HG03520 (cell line): ENCODE results near the gene BTBD9.

Experiments
- ATAC-seq: cut with Tn5 transposase; IDR thresholded peaks from one replicate; pipeline ENCODE4 v1.9.1; 2021; ENCODE audit warnings: mild to moderate bottlenecking, moderate library complexity; ENCODE audit not compliant: unreplicated experiment

The BTBD9 gene

DNA sequence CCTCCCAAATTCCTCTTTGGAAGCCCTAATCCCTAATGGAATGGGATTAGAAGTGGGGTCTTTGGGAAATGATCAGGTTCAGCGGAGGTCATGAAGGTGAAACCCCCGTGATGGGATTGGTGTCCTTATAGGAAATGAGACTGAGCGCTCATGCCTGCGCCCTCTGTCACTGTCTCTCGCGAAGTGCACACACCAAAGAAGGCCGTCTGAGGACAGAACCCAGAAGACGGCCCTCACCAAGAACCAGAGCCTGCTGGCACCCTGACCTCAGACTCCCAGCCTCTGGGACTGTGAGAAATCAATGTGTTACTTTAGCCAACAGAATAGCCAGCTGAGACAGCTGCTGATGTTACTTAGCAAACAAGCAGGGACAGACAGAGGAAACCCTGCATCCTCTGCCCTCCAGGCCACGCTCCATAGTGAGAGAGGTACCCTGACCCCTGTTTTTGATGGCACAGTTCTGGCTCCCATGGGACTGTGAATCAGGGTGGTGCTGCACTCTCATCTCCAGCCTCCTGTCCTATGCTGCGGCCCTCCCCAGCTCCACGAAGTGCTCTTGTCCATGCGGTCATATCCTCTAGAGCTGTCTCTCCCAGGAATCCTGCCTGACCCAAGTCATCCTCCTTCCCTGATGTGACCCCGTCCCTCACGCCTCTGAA lies 450.9 kb downstream of the BTBD9 start:
- no peak for ATAC-seq

DNA sequence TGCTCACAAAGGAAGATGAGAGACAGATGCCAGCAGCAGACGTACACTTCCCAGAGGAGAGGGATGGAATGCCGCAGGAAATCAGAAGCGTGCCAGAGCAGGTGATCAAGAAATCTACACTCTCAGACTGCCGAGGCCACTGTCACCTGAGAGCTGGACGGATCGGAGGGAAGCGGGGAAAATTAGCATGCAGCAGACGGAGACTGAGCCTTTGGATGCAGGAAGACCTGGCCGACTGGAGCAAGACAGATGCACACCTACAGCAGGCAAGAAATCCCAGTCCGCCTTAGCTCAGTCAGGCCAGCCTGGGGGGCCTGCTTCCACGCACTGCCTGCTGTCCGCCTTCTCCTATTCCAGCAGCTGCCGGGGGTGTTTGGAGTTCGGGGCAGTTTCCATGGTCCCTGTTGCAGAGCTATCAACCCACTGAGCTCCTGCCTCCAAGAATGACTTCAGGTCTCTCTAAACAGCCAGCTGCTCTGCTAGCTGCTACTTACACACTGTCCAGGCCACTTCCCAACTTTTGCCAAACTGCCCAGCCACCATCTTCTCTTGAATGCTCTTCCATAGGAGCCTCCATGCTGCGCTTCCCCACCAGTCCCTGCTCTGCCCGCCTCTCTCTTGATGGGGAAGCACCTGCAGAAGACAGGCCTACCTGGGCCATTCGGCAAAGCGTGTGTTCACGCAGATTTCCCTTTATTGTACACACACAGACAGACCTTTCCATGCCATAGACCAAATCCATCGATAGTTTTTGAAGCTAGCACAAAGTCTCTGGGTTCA lies 451.7 kb downstream of the BTBD9 start:
- no peak for ATAC-seq

GRCh38 chr6:38187325-38187724 lies 452.4 kb downstream of the BTBD9 start:
- no peak for ATAC-seq

DNA sequence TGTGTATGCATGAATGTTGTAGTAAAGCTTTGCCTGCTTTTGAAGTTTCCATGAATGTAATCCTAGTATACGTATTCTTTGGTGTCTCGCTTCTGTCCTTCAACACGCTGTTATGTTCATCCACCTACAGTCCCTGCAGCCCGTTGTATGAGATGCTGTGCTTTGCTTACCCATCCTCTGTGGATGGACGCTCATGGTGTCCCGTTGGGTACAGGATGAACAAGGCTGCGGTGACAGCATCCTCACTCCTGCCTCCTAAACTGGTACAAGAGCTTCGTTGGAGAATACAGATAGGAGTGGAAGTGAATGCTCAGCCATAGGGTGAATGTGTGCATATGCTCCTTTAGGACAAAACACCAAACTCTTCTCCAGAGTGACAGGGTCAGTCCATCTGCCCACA lies 454.0 kb downstream of the BTBD9 start:
- no peak for ATAC-seq

DNA sequence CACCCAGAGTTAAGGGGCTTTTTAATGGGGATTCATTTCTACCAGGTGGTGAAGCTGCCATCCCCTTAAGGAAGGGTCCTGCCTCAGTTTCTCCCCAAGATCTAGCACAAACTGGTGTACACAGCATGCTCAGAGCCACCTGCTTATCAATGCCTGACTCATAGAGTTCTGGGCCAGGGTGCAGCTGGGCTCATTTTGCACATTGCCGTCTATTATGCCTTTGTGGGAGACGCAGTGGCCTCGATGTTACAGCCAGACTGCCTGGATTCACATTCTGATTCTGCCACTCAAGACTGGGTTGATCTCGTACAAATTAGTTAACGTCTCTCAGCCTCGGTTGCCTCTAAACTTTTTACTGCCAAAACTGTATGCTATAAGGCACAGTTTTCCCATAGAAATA lies 454.5 kb downstream of the BTBD9 start:
- ATAC-seq, result no peak

DNA sequence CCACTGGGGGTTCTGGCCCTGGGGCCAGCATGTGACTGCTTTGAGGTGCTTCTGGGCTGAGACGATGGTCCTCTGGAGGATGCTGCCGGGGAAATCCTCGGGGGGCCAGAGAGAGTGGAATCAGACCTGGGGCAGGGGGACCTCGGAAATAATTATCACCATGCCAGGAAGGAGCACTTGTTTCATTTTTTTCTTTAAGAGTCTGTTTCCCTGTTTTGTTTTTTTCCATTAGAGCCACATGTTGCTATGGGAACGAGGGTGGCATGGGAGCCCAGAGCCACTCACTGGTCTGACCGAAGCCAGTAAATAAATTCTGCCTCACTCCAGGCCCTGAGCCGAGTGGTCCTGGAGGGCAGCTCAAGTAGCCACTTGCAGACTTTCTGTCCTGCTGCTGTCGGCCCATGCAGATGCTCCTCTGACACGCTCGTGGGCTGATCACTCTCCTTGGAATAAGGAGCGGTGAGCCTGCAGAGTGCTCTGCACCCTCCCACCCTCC lies 455.1 kb downstream of the BTBD9 start:
- no peak for ATAC-seq

- no peak for ATAC-seq
Measured at GRCh38 chr6:38183856-38184584, 455.7 kb downstream of the BTBD9 start.

- no peak for ATAC-seq
Measured at GRCh38 chr6:38182426-38182825, 457.3 kb downstream of the BTBD9 start.

GRCh38 chr6:38180586-38180985 lies 459.1 kb downstream of the BTBD9 start:
- ATAC-seq, result no peak

DNA sequence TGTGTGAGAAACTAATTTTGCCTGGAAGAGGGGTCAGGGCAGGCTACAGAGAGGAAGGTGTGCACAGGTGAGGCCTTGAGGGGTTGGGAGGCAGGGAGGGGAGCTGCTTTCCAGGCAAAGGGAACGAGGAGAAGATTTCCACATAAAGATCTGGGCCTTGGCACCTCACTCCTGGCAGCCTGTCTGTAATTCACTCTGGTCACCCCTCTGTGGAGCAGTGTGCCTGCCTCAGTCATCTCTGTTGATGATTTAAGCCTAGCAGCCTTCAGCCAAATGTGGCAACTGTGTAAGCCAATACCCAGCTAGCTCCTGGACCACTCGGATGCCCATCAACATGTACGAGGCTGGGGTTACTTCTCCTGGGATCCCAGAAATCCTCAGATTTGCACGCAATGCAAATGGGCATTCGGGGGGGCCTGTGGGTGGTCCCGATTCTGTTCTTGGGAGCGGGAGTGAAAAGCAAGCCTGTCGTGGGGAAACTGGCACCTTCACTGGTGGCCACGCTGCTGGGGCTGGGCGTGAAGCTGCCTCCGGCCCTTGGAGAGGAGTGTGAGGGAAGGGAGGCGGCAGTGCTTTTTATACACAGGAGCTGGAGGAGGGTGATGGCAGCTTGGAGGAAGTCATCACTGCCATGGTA lies 459.8 kb downstream of the BTBD9 start:
- ATAC-seq, result no peak

GRCh38 chr6:38179300-38179699 lies 460.4 kb downstream of the BTBD9 start:
- no peak for ATAC-seq

DNA sequence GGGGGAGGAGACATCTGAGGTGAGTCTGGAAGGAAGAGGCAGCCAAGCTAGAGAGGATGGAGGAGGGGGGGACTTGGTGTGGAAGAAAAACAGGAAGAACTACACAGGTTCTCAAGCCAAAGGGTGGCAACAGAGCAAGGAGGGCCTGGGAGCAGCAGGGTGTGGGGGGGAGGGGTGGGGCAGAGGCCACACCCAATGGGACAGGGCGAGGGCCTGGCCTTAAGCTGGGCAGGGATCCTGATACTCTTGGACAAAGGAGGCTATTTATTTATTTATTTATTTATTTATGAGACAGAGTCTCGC lies 461.2 kb downstream of the BTBD9 start:
- no peak for ATAC-seq

DNA sequence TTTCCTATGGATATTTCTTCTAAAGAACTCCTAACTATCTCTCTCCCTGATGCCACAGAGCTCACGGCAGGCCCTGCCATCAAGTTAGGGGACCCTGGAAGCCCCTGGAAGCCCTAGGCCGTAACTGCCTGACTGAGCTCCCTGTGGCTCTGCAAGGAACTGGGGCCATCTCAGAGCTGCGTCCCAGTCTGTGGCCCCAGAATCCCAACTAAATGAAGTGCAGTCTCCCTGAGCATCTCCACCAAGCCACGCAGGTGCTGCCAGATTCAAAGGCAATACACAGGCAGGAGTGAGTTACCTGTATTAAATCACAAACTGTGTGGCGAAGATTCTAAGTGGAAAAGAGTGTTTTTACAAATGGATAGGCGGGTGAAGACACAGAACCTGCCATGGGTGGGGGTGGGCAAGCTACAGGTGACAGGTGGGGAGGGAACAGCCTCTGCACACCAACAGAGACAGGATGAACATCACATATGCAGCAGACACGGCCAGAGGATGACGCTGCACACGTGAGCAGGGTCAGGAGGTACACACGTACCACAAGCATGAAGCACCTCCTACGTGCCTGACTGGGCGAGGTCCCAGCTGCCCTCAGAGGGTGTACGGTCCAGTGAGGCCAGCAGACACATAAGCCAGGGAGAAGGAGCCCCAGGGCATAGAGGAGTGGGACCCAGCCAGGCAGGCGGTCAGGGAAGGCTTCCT lies 461.7 kb downstream of the BTBD9 start:
- ATAC-seq, result no peak

GRCh38 chr6:38176797-38177751 lies 462.7 kb downstream of the BTBD9 start:
- ATAC-seq, result no peak

DNA sequence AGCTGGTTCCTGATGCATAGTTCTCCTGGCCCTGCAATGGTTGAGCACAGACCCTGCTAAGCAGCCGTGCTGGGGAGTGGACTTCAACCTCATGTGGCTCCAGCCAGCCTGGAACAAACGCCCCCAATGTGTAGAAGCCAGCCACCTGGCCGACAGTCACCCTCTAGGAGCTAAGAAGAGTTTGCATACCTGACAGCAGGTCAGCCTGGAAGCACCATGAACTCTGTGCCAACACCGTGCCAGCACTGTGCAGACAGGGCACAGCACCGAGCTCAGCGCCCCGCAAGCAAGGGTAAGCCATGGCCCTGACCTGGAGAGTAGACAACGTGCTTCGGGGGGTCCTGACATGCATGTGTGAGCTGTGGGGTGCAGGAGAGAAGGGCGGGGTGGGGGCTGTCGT lies 463.9 kb downstream of the BTBD9 start:
- no peak for ATAC-seq

DNA sequence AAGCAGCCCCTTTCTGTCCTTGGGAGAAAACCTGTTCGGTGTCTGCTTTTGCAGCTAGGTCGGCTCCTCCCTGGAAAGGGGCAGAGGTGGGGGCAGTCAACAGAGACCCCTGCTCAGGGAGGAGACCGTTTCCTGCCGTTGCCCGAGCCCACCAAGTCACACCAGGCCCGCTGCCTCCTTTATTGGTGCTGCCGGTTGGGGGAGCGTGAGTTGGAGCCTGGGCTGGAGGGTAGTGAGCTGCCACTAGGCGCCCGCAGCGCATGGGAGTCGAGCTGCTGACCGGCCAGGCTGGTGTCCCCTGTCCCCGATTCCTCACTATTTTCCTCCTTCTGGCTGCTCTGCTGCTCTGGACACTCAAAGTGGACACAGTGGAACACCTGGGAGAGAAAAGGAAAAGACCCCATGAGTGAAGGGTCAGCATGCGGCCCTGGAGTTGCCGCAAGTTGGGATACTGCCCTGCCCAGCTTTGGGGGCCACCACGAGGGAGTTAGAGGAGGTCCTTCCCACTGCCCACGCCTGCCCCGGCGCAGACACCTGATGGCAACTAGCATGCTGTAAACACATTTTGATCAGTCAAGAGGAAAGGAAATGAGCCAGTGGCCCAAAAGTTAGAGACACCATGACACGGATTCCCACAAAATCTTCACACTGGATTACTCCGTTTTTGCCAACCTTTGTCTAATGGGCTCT lies 464.8 kb downstream of the BTBD9 start:
- no peak for ATAC-seq

DNA sequence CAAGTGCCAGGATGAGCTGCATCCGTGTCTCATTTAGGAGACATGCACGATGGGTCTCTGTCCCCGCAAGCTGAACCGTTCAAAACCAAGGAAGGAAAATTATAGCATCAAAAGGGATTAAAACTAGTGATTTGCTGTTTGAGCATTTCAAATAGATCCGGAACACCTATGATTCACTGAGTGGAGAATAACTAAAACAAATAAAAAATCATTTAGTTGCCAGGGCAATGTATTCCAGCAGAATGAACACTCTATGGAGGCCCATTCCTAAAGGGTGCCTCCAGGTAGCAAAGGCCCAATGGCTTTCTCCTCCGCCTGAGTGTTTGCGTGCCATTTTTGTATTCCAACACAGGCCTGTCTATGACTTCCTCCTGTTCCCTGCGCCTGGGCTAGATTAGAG lies 465.4 kb downstream of the BTBD9 start:
- no peak for ATAC-seq

DNA sequence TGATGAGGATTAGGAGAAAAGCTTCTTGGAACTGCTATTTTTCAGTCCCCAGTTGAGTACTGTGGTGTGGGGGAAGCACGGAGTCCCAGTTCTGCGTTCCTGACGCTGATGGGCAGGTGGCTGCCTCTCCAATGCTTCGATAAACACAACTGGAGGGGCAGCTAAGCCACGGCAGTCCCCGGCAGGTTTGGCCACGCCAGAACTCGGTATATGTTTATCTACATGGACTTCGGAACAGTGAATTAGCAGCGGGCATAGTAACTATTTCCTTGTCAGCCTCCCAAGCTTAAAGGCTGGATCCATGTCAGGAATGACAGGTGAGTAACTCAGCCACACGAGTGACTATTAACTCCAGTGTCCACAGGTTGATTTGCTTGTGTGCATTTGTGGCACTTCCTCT lies 465.8 kb downstream of the BTBD9 start:
- no peak for ATAC-seq

GRCh38 chr6:38172739-38173410 lies 466.9 kb downstream of the BTBD9 start:
- ATAC-seq, result no peak
